C4-2B (cell line): Measurements from ENCODE around the gene HOXB7.

Source experiments
- H3K27ac ChIP-seq: fragments of 450-650 bp; 2 replicates; pipeline ENCODE4 v1.5.1; 2017
- CTCF ChIP-seq: fragments of 450-650 bp; conservative IDR thresholded peaks from 2 replicates; pipeline ENCODE4 v1.5.1; 2017; ENCODE audit warnings: mild to moderate bottlenecking
- ZFX ChIP-seq: fragments of 450-650 bp; IDR thresholded peaks from 2 replicates; pipeline ENCODE4 v1.6.1; 2017

The HOXB7 gene

GRCh38 chr17:48634493-48635208 lies 23.8 kb upstream of the HOXB7 start:
- TF ChIP-seq ZFX (no peak), CTCF (no peak)
- H3K27ac ChIP-seq = no peak overlapping the region

DNA sequence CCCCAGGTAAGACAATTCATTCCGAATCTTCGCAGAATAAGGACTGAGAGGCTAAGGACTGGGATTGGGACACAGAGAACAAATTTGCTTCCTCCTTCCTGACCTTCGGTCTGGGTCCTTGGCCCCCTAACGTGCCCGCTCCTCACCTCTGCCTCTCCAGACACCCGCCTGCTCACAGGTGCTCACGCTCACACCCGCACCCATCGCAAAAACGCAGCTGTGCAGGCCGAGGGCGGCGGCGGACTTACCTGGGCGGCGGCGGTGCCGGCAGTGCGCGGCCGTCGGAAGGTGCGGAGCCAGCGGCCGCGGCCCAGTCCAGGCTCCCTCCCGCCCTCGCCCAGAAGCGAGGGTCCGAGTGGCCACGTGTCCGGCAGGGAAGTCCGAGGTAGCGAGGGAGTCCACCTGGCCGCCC lies 22.5 kb upstream of the HOXB7 start:
- no peak overlapping the region for H3K27ac ChIP-seq
- TF ChIP-seq CTCF (no peak), ZFX (no peak)

DNA sequence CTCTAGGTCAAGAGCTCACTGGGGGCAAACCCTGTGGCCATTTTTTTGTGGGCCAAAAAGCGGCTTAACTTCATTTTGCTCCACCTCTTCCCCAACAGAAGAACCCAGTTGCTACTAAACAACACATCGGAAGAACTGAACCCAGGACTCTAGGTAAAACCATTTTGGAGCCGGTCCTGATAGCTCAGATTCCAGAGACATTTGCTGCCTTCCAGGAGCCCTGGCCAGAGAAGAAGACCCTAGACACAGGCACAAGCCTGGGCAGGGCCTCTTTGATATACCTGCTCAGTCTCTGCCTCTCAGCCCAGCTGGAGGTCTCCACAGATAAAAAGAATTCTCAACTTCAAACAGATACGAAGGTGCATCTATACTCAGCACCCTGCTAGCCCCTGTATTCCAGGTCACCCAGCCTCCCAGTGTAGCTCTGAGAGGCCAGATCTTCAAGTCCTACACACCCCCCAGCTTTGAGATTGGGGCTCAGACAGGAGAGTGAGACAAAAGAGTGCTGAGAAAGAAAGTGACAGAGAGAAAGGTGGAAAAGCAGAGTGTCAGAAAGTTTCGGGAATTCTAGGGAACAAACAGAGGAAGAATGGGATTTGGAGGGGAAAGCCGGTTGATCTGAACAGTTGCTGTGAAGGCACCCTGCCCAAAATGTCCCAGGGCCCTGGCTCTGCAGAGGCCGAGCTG lies 21.9 kb upstream of the HOXB7 start:
- H3K27ac ChIP-seq = no peak overlapping the region
- TF ChIP-seq CTCF (no peak), ZFX (no peak)

DNA sequence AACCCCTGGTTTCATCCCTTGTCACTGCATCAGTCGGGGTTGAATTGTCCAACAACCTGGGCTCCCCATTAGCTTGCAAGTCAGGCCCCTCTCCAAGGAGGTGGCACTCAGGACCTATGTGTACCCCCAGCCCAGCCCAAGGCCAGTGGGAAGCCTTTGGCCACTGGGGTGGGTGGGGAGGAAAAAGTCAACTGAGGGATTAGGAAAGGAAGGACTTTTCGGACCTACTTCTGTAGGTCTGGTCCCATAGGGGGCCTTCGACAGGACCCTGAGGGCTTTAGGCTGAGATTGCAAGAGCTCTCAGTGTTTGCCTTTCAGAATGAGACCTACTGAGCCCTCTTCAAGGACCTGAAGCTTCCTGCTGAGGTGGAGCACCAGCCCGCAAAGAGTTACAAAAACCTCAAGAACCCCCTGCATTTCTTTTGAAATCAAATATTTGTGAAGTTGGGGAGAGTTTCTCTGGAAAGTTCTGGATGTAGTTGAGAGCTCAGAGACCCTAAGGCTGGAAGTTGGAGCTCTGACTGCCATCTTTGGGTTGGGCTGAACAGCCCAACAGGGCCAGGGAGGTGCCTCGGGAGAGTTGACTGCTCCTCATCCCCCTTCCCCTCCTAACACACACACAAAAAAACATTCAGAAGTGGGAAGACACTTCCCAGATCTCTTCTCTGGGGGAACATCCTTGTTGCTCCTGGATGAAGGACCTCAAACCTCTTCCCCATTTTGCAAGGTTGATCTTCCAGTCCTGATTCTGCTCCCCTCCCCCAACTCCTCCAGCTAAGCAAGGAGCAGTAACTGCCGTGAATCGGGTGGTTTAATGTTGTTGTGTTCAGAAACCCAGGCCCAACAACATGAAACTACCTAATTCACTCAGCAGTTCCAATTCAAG lies 21.1 kb upstream of the HOXB7 start:
- H3K27ac ChIP-seq = no peak overlapping the region
- no peak for TF ChIP-seq ZFX
- no peak for TF ChIP-seq CTCF

GRCh38 chr17:48630925-48631692 lies 20.3 kb upstream of the HOXB7 start:
- TF ChIP-seq CTCF (no peak), ZFX (no peak)
- no peak overlapping the region for H3K27ac ChIP-seq

DNA sequence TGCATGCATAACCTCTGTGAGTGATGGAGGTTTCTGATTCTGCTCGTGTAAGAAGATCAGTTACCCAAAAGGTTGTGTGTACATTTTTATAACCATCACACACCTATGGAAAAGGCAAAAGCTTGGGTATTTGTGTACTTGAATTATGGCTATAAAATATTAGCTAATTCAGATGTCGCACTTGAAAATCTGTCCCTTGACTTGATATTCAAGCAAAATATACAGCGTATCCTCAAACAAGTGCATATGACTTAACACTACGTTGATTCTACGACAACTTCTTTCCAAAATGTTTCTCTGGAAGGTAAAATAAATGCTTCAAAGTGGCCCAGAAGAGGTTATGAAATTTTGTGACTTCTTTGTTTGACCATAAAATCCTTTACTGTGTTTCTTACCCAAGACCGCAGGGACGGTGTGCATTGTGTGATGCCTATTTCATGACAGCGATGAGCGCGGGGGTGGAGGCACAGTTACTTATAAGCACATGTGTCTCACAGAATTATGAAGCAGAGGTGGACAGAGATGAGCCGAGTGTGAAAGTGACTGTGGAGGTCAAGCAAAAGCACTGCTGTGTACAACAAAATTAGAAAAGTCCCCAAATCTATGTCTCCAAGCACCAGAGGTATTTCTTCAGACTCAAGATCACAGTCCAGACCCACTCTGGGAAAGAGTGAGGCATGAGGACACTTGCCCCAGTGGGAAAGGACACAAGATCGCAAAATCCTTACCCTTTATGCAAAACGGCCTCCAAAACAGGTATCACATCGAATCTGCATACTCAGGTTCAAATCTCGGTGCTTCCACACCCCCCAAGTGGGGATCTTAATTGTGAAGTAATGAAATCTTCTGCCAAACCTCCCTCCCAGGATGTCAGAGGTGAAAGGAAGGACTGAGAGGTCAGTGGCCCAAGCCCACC lies 19.4 kb upstream of the HOXB7 start:
- no peak overlapping the region for H3K27ac ChIP-seq
- TF ChIP-seq CTCF (no peak), ZFX (no peak)
